ES-I3 (cell line): ENCODE data around the gene MLN.

ENCODE experiments used
- H3K36me3 ChIP-seq: 2 replicates; pipeline ENCODE4 v1.6.1; 2013; ENCODE audit warnings: mild to moderate bottlenecking, low read length, control low read depth, moderate library complexity; ENCODE audit not compliant: insufficient read depth
- H3K4me1 ChIP-seq: 2 replicates; pipeline ENCODE4 v1.6.1; 2013; ENCODE audit warnings: mild to moderate bottlenecking, control low read depth, low read length; ENCODE audit not compliant: insufficient read depth
- H3K9ac ChIP-seq: 2 replicates; pipeline ENCODE4 v1.6.1; 2013; ENCODE audit warnings: low read depth, mild to moderate bottlenecking, low read length, moderate library complexity
- H3K9me3 ChIP-seq: 2 replicates; pipeline ENCODE4 v1.6.1; 2013; ENCODE audit warnings: mild to moderate bottlenecking, low read length, moderate library complexity; ENCODE audit not compliant: control insufficient read depth, insufficient read depth

MLN gene

GRCh38 chr6:33828452-33828763, 24.6 kb upstream of the MLN start:
- H3K9ac ChIP-seq = no peak overlapping the region
- peaks cover 37% of the 10 kb centered on the region for H3K4me1 ChIP-seq
- H3K9me3 ChIP-seq = no peaks in the 10 kb centered on the region; the same call in 1 of the 2 replicates
- H3K36me3 ChIP-seq = no peaks in the 10 kb centered on the region

- Histone ChIP-seq H3K36me3 (no peaks in the 10 kb centered on the region), H3K9ac (no peak overlapping the region), H3K9me3 (no peaks in the 10 kb centered on the region), H3K4me1 (peaks cover 39% of the 10 kb centered on the region)
These were observed 24.0 kb upstream of the MLN start for GRCh38 chr6:33827546-33828451.

- H3K9ac ChIP-seq = no peak overlapping the region
- no peaks in the 10 kb centered on the region for H3K36me3 ChIP-seq
- H3K4me1 ChIP-seq = peaks cover 41% of the 10 kb centered on the region
- no peaks in the 10 kb centered on the region for H3K9me3 ChIP-seq
These were observed 22.7 kb upstream of the MLN start for GRCh38 chr6:33826537-33826936.

- H3K4me1 ChIP-seq = peaks cover 34% of the 10 kb centered on the region
- H3K36me3 ChIP-seq = no peaks in the 10 kb centered on the region
- no peaks in the 10 kb centered on the region for H3K9me3 ChIP-seq
- no peak overlapping the region for H3K9ac ChIP-seq
These were observed 20.8 kb upstream of the MLN start for GRCh38 chr6:33824461-33825154.

DNA sequence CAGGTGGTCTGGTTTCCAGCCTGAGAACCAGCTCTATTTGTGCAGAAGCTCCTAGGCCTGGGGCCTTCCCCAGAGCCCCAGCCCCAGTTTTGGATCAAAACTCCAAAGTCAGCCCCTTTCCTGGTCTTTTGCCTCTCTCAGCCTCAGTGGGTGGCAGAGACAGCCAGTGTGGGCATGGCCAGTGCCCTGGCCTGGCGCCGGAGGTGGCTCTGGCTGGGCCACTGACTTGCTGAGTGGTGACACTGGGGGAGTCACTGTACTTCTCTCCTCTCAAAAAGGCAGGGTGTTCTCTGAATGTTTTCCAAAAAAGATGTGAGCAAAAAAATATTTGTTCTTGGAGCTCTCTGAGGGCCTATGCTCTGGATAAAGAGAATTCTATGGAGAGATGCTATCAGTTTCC, 20.0 kb upstream of the MLN start:
- Histone ChIP-seq H3K4me1 (peaks cover 29% of the 10 kb centered on the region), H3K9ac (no peak overlapping the region), H3K36me3 (no peaks in the 10 kb centered on the region), H3K9me3 (no peaks in the 10 kb centered on the region)

GRCh38 chr6:33822575-33823395, 19.0 kb upstream of the MLN start:
- Histone ChIP-seq H3K4me1 (peaks cover 20% of the 10 kb centered on the region), H3K36me3 (no peaks in the 10 kb centered on the region), H3K9ac (no peak overlapping the region)

DNA sequence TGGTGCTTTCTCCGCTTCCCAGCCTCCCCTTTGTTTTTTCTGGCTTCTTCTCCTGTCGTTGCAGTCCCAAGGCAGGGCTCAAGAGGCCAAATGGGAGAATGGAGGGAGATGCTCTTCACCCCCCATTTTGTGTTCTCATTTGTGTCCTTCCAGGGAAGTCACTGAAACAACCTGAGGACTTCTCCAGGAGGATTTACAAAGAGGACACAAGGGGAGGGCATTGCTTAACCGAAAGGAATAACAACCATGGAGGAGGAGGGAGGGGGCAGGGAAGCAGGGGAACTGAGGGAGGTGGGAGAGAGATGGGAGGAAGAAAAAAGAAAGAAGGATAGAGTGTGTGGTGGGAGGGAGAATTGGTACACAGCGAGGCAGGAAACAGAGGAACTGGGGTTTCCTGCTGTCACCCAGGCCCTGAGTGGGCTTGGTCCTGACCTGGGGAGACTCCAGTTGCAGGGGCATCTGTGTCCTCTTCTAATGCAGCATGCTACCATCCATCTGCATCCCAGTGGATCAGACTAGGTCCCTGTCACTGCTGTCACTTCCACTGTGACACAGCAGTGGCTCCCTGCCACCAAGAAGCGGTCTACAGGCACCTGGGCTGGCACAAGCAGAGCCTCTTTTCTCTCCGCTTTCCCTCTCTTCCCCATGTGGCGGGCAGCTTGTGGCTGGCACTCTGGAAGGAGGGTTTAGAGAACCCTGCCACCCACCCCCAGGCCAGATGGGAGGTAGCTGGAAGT, 17.1 kb upstream of the MLN start:
- no peaks in the 10 kb centered on the region for H3K9me3 ChIP-seq
- H3K36me3 ChIP-seq = no peaks in the 10 kb centered on the region
- H3K4me1 ChIP-seq = peaks cover 22% of the 10 kb centered on the region
- no peak overlapping the region for H3K9ac ChIP-seq

More at GRCh38 chr6:33822575-33823395, 19.0 kb upstream of the MLN start:
- no peaks in the 10 kb centered on the region for H3K9me3 ChIP-seq

GRCh38 chr6:33820243-33820642, 16.4 kb upstream of the MLN start:
- Histone ChIP-seq H3K36me3 (no peaks in the 10 kb centered on the region), H3K9ac (no peak overlapping the region), H3K9me3 (no peaks in the 10 kb centered on the region), H3K4me1 (peaks cover 27% of the 10 kb centered on the region)

GRCh38 chr6:33819021-33819420, 15.2 kb upstream of the MLN start:
- Histone ChIP-seq H3K9ac (no peak overlapping the region), H3K36me3 (no peaks in the 10 kb centered on the region), H3K4me1 (peaks cover 22% of the 10 kb centered on the region), H3K9me3 (no peaks in the 10 kb centered on the region)

- Histone ChIP-seq H3K9ac (no peak overlapping the region), H3K36me3 (no peaks in the 10 kb centered on the region), H3K4me1 (peaks cover 24% of the 10 kb centered on the region), H3K9me3 (no peaks in the 10 kb centered on the region)
These were observed 14.5 kb upstream of the MLN start for GRCh38 chr6:33818293-33818692.

GRCh38 chr6:33817489-33817888, 13.7 kb upstream of the MLN start:
- H3K4me1 ChIP-seq = peaks cover 23% of the 10 kb centered on the region
- H3K36me3 ChIP-seq = no peaks in the 10 kb centered on the region
- no peaks in the 10 kb centered on the region for H3K9me3 ChIP-seq
- no peak overlapping the region for H3K9ac ChIP-seq

GRCh38 chr6:33816911-33817310, 13.1 kb upstream of the MLN start:
- Histone ChIP-seq H3K36me3 (no peaks in the 10 kb centered on the region), H3K4me1 (peaks cover 29% of the 10 kb centered on the region), H3K9ac (no peak overlapping the region), H3K9me3 (no peaks in the 10 kb centered on the region)

GRCh38 chr6:33815854-33816253, 12.1 kb upstream of the MLN start:
- 0 out of 2 replicates have a peak overlapping the region, but pooled peaks have one; percentile 9 for H3K9ac ChIP-seq
- peaks cover 40% of the 10 kb centered on the region for H3K4me1 ChIP-seq
- H3K36me3 ChIP-seq = no peaks in the 10 kb centered on the region
- H3K9me3 ChIP-seq = no peaks in the 10 kb centered on the region
